Activated CD4-positive, alpha-beta T cell treated with anti-CD3 and anti-CD28 coated beads, Interleukin-2, amount 50 U/mL, for 4 hours (primary cell): ENCODE measurements around the gene ACOT9.
"Not testable (repeated sequence)": the region's sequence is repeated elsewhere in the genome, so short reads cannot be mapped to it uniquely, and the experiment has no call there.

ENCODE experiments used
- DNase-seq, 2 experiments: peaks; one replicate each; pipeline ENCODE4 v3.0.0-alpha.2; 2020

The ACOT9 gene

DNA sequence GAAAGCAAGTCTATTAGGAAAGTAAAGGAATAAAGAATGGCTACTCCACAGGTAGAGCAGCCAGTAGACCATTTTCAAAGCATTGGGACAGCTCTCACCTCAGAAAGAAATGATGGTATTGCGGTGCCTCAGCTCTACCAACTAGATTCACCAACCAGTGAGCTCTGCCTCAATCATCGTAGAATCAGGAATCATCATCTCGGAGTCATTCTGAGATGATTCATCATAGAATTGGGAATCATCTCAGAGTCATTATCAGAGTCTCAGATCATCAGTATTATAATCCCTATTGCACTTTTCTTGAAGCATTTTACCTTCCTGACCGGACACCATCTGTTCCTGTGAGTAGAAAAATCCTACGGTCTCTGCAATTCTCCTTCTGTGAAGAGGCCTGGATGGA is 22.4 kb upstream of the ACOT9 start:
- DNase-seq = no peak

DNA sequence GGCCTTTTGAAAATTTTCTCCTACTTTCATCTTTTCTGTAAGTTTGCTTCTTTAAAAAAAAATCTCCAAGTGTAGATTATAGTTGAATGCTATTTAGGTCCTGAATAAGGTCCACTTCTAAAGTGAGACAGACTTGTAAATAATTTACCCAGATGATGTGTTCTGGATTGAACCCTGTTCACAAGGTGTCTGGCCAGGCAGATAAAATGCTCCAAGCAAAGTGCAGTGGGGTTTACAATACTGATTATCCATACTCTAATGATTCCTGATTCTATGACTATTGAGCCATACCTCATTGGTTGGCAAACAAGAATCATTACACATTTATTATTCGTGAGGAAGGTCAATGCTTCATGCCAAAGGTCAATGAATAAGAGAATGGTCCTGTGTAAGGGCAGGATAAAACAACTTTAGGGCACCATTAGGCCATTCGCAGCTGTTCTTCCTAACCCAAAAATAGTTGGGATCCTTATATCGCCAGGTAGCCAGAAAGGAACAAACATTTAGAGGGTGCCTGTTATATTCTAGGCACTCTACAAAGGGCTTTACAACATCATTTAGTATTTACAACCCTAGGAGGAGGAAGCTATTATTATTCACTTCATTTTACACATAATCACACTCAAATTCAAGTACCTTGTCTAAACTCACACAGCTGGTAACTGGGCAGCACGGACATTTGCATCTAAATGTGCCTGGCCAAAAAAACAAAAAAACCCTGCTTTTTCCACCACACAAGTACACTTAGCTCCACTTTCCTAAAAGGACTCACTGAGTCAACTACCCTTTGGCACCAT is 21.3 kb upstream of the ACOT9 start:
- DNase-seq = no peak

DNA sequence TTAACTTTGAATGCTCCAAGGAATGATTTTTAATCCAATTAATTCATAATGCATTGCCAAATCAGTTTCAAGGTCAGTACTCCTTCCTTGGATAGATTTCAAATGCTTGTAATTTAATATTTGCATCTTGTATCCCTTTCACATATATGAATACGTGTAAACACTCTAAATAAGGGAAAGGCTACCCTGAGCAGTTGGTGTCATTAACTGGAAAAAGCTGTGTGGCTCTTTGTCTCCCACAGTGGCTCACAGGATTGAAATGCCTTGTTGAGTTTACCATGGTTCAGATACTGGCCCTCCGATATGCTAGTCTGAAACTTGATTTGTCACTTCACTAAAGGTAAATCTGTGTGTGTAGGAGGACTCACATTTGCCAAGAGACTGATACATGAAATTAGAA is 16.7 kb upstream of the ACOT9 start:
- no peak for DNase-seq

GRCh38 chrX:23756165-23756564 is 13.1 kb upstream of the ACOT9 start:
- peak; percentile 59 to 61 for DNase-seq

DNA sequence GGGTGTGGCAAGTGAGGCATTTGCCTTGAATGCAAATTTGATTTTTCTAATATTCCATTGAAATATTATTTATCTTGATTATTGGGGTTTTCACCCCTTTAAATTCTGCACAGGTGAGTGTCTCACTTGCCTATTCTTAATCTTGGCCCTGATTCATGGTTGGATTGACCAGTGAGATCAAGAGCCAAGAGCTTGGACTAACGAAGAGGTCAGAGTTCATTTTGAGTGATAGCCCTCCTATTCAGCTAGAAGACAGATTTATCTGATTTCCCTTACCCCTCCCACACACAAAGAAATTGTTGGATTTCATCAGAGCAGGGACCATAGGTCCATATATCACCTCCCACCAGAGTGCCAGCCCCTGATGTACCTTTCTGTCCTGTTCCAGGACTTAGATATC is 11.6 kb upstream of the ACOT9 start:
- DNase-seq = no peak

GRCh38 chrX:23752740-23753415 is 9.8 kb upstream of the ACOT9 start:
- DNase-seq = no peak

GRCh38 chrX:23749576-23749975 is 6.5 kb upstream of the ACOT9 start:
- DNase-seq = no peak

GRCh38 chrX:23749129-23749528 is 6.1 kb upstream of the ACOT9 start:
- no peak for DNase-seq

- DNase-seq = no peak
Measured at GRCh38 chrX:23745786-23746185, 2.7 kb upstream of the ACOT9 start.

GRCh38 chrX:23743623-23743971 is 521 bp upstream of the ACOT9 start:
- DNase-seq = not testable (repeated sequence)

GRCh38 chrX:23742174-23742696 is 841 bp downstream of the ACOT9 start:
- peak in 1 of 2 experiments; percentile 0 for DNase-seq

GRCh38 chrX:23737413-23737812 is 5.7 kb downstream of the ACOT9 start:
- DNase-seq = no peak

DNA sequence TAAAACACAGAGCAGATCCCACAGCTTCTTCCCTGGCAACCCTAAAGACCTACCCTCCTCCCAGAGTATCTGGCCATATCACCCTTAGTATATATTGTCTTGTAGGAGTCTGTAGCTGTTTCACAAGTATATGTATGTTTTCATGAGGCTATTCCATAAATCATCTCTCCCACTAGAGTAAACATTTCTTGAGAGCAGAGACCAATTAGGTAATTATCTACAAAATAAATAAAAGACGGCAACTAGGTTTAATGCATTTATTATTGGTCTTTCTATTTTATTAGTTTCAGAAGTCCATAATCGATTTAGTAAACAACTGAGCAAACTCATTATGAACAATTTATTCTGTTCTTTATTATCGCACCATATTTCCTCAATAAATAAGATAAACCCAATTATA is 7.0 kb downstream of the ACOT9 start:
- no peak for DNase-seq

DNA sequence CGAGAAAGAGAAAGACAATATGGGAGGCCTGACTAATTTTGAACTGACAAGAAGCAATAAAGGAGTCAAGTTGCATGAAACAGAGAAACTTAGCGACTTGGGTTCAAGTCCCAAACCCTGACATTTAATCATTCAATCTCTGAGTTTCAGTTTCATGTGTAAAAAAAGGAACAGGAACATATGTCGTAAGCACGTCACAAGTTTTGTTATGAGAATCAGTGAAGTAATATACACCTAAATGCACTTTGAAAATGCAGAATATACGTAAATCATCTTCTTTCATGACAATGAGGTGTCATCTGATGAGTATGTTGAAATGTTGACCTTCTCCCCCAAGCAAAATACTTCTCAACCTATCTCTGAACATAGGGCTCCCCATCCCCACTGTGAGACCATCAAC is 10.4 kb downstream of the ACOT9 start:
- no peak for DNase-seq

GRCh38 chrX:23731951-23732350 is 11.1 kb downstream of the ACOT9 start:
- DNase-seq = no peak

- no peak for DNase-seq
Measured at GRCh38 chrX:23729214-23729613, 13.9 kb downstream of the ACOT9 start.

- DNase-seq = no peak
Measured at GRCh38 chrX:23727206-23727605, 15.9 kb downstream of the ACOT9 start.

DNA sequence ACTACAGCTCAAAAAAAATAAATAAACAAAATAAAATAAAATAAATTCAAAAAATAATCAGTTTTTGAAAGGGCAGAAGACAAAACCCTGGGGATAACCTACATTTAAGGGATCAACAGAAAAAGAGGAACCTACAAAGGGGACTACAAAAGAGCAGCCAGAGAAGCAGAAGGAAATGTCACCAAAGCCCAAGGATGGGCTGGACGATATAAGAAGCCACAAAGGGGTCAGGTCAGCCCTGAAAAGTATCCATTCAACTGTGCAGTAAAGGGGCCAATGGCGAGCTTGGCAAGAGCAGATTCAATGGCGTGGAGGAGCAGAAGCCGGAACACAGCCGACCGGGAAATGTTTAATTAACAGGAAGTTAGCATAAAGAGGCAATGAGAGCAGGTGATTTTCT is 16.9 kb downstream of the ACOT9 start:
- DNase-seq = no peak

GRCh38 chrX:23720117-23720677 is 22.9 kb downstream of the ACOT9 start:
- no peak for DNase-seq

- DNase-seq = no peak
Measured at GRCh38 chrX:23705235-23705634, 37.8 kb downstream of the ACOT9 start.

DNA sequence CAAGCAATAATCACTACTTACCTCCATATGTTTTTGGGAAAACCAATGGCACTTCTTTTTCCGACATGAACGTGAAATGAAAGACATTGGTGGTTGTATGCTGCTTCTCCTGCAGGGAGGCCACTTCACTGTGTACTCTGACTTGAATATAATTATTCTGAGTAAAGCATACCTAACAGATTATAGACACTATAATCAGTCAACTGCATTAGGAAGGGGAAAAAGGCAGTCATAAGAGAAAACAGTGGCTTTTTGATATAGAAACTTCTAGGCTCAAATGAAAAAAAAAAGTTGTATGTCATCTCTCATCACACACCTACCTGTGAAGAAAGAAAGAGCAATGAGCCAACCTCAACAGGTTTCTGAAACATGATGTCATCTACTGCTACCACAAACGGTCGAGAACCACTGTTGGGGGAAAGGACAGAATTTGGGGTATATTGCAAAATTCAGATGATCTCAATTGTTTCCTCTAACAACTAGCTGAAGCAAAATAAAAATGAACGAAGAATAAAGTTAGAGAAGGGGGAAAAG is 38.3 kb downstream of the ACOT9 start:
- no peak for DNase-seq

DNA sequence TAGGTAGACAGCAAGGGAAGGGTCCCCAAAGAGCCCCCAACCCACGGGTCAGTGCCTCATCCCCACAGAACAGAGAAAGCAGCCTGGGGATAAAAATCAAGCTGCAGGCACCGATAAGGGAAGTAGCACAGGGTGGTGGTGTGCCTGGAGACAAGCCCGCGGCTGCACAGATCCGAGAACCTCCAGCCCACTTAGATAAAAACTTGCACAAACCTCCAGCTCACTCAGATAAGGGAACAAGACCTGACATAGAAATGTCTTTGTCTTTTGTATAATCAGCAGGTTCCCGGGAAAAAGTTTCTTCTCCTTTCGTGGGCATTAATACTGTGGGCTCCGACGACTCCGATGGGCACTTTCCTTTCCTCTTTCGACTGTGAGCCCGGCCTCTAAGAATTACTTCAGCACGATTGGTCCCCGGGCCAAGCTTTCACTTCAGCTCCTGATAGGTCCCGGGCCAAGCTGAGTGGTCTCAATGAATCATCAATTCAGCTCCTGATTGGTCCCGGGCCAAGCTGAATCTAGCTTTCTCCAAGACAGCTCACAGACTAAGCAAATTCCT is 43.4 kb downstream of the ACOT9 start:
- DNase-seq = no peak

DNA sequence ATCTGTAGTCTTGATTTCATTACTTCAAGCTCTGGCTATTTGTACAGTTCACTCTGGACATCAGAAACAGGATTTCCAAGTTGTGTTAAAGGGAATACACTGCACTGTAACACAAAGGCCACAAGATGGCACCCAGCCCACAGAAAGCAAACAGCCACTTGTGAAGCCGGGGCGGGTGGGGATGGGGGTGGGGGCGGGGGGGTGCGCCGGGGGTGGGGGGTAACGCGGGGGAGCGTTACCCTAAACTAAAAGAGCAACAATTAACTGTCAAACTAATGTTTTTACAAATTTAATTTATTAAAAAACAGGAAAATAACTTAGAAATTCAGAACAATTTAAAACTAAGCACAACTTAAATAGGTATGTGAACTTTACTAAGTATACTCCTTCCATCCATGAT is 48.5 kb downstream of the ACOT9 start:
- peak; percentile 9 to 22 for DNase-seq

GRCh38 chrX:23692166-23692565 is 50.9 kb downstream of the ACOT9 start:
- DNase-seq = no peak
